HG03196 (cell line): ENCODE results near the gene ZNF484.
"Not testable (repeated sequence)": the region's sequence is repeated elsewhere in the genome, so short reads cannot be mapped to it uniquely, and the experiment has no call there.

Experiments
- ATAC-seq: cut with Tn5 transposase; IDR thresholded peaks from one replicate; pipeline ENCODE4 v1.9.1; 2021; ENCODE audit not compliant: unreplicated experiment

Gene ZNF484

DNA sequence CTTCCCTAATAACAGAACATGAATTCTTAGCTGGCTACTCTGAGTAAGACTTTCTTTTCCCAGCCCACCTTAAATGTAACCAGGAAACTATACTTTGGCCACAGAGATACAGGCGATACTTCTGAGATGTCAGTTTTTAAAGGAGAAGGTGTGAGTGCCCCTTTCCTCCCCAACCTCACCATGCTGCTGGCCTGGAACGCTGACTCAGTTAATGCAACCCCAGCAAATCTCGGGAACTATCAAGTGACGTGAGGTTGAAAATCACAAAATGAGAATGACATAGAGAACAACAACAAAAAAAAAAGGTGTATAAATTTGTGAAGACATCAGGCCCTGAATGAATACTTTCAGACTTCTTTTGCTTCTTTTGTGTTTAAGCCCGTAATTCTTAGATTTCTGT is 13.7 kb downstream of the ZNF484 start:
- ATAC-seq = no peak

- ATAC-seq = no peak
Measured at GRCh38 chr9:92860867-92861266, 17.0 kb downstream of the ZNF484 start.

GRCh38 chr9:92857236-92857635 is 20.6 kb downstream of the ZNF484 start:
- ATAC-seq = no peak

- no peak for ATAC-seq
Measured at GRCh38 chr9:92853716-92854115, 24.1 kb downstream of the ZNF484 start.

GRCh38 chr9:92850898-92851297 is 26.9 kb downstream of the ZNF484 start:
- no peak for ATAC-seq

DNA sequence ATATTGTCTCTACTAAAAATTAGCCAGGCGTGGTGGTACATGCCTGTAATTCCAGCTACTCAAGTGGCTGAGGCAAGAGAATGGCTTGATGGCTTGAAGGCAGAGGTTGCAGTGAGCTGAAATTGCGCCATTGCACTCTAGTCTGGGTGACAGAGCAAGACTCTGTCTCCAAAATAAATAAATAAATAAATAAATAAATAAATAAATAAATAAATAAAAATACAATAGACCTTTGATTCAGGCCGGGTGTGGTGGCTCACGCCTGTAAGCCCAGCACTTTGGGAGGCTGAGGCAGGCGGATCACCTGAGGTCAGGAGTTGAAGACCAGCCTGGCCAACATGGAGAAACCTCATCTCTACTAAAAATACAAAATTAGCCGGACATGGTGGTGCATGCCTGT is 29.1 kb downstream of the ZNF484 start:
- not testable (repeated sequence) for ATAC-seq

DNA sequence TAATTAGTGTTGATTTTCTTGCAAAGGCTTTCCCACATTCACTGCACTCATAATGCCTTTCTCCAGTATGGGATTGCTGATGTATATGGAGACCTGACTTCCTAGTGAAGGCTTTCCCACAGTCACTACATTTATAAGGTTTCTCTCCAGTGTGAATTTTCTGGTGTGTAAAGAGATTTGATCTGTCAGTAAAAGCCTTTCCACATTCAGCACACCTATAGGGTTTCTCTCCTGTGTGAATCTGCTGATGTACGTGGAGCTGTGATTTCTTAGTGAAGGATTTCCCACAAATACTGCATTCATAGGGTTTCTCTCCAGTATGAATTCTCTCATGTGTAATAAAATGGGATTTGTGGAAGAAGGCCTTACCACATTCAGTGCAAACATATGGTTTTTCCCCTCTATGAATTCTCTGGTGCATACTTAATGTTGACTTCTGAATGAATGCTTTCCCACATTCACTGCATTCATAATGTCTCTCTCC is 31.1 kb downstream of the ZNF484 start:
- ATAC-seq = no peak

DNA sequence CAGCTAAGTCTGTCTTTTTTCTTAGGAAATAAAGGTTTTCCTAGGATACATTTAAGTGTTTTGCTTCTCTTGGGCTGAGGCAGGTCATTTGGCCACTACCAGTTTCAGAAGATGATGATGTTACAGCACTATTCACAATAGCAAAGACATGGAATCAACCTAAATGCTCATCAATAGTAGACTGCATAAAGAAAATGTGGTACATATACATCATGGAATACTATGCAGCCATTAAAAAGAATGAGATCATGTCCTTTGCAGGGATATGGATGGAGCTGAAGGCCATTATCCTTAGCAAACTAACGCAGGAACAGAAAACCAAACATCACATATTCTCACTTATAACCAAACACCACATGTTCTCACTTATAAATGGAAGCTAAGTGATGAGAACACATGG is 39.4 kb downstream of the ZNF484 start:
- not testable (repeated sequence) for ATAC-seq

DNA sequence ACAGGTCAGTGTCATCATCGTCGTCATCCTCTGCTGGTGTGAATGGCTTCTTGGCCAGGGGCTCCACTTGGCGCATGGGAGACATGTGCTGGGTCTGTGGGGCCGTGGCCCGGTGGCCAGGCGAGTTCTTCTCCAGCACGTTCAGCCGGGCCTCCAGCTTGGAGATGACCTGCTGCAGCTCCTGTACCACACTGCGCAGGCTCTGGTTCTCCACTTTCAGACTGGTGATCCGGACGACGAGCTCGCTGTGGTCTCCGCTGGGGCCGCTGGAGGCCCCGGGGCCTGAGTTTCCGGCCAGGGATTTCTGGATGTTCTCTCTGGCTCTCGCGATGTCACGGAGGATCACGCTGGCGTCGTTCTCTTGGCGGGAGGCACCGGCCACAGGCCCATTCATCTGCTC is 40.6 kb downstream of the ZNF484 start:
- no peak for ATAC-seq

GRCh38 chr9:92829420-92829819 is 48.4 kb downstream of the ZNF484 start:
- no peak for ATAC-seq

DNA sequence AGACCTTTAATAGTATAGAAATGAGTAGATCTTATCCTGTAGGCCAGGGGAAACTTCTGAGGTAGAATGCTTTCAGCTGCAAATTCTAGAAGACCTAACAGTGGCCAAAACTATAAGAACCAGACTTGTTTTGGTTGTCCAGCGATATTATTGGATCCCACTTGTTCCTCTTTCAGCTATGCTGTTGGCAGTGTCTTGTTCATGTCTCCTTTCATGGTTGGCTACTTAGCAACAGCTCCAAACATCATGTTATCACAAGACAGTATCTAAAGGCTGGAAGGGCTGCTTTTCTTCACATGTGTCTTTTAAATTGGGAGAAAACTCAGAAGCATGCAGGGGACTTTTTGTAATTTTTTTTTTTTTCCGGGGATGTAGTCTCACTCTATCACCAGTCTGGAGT is 52.8 kb downstream of the ZNF484 start:
- ATAC-seq = not testable (repeated sequence)

GRCh38 chr9:92820964-92821363 is 56.9 kb downstream of the ZNF484 start:
- ATAC-seq = no peak

DNA sequence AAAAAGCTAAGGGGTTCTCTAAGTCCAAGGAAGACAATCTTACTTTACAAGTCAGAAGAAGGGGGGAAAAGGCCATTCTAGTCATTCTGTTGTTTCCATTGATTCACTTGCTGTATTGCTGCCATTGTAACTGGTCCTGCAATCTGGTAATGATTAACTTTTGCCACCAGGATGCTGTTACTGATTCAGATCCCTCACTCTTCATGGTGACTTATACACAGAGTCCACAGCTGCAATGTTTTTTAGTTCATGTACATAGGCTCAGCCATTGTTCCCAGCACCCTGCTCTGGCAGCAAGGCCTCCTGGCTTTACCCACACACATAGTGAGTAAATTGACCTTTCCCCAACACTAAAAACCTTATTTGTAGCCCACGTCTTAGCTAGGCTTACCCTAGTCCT is 57.9 kb downstream of the ZNF484 start:
- not testable (repeated sequence) for ATAC-seq

DNA sequence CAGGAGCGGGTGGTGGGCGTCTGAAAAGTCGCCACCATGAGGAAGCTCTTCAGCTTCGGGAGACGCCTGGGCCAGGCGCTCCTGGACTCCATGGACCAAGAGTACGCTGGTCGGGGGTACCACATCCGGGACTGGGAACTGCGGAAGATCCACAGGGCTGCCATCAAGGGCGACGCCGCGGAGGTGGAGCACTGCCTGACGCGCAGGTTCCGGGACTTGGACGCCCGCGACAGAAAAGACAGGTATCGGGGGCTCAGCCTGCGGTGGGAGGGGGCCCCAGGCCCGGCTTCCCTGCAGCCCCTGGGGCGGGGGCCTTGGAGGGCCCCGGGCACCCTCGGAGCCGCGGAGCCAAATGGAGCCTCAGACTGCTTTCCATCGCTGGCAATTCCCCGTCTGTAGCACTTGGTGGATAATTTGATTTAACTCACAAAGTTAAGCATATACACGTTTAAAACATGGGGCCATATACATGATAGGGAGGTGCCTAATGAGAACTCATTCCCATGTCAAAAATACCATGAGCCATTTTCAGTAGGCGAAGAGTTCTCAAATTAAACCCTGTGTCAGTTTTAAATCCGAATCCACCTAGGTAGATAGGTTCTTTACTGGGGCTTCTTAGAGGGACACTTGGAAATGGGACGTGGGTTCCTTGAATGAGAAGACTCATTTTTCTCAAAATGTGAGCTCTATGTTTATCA is 68.1 kb downstream of the ZNF484 start:
- ATAC-seq = not testable (repeated sequence)

GRCh38 chr9:92808726-92809451 is 68.9 kb downstream of the ZNF484 start:
- ATAC-seq = no peak

DNA sequence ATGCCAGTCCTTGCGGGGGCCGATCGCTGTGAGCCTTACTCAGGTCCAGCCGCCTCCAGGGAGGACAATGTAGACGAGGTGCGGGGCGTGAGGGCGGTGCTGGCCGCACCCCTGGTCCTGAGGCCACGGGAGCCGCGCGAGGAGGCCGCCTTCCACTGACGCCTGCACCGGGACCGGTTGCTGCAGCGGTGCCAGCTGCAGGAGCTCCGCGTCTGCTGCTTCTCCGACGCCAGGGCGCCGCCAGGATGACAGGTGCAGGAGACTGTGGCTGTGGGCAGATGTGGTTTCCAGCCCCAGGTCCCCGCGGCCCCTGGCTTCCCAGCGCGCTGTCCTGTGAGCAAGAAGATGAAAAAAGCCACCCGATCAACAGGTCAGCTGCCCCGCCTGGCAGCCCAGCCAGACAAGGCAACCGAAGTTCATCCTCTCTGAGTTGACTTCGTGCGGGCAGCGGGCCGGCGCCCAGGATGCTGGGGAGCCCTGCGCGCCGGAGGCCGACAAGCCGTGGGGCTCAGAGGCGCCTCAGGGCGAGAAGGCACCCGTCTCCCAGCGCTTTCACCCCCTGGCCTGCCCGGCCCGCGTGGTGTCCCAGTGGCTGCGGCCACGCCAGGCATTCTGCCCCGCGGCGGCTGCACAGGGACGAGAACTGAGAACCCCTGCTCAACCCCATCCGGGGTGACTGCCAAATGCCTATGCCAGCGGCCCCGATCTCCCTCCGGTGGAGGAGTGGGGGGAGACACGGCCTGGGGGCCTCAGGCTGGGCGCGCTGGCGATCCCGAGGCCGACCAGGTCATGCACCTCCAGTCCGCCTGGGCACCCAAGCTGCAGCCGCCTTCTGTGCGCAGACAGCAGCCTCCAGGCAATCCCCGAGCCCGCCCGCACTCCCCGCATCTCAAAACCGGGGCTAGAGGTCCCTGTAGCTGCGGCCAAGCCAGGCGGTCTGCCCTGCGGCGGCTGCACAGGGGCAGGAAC is 69.8 kb downstream of the ZNF484 start:
- ATAC-seq = no peak

DNA sequence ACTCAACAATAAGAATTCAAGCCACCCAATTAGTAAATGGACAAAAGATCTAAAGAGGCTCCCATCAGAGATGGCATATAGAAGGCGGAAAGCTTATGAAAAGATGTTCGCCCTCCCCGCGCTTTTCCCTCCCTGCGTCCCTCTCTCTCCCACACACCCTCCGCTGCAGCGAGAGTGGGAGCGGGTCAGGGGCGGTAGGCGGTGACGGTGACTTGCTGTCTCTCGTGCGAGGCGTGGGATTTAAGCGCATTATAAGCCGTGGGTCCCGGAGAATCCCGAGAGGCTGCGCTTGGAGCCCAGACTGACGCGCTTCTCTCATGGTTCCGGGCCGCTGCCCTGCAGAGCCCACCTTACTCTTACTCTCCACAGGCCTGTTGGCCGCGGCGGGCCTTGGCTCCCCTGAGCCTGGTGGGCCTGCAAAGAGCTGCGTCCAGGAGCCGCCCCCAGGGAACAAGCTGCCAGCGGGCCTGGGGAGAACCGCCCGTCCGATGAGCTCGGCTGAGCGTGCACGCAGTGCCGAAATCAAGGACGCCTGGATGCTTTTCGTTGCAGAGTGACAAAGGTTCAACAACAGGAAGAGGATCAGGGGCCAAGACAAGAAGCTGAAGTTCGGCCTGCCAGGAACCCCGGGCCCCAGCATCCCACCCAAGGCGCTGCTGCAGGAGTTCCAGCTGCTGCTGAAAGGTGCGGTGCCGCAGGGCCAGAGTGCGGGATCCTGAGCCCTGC is 70.6 kb downstream of the ZNF484 start:
- no peak for ATAC-seq

DNA sequence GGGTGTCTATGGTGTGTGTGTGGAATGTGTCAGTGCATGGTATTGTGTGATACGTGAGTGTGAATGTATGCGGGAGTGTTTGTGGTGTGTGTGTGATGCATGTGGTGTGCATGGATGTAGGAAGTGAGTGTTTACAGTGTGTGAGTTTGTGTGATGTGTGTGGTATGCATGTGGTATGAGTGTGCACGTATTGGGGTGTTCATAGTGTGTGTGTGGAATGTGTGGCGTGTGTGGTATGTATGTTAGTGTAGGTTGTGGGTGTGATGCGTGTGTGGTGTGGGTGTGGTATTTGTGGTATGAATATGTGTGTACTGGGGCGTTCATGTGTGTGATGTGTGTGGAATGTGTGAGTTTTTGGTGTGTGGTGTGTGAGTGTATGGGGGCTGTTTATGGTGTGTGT is 73.1 kb downstream of the ZNF484 start:
- no peak for ATAC-seq

DNA sequence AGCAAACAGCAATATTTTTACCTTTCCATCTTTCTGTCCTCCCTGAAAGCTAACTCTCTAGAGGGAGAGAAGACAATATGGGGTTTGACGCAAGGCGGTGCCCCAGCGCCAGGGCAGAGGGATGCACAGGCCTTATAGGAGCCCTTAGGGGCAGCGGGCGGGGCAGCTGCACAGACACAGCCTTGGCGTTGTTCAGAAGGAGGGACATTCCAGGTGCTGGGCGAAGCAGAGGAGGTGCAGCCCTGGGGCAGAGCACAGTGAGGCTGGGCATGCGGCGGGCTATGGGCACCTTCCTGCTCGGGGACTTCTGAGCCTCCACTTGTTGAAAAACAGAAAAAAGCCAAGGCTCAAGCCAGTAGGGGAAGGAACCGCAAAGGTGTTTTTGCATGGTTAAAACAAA is 79.5 kb downstream of the ZNF484 start:
- ATAC-seq = no peak

DNA sequence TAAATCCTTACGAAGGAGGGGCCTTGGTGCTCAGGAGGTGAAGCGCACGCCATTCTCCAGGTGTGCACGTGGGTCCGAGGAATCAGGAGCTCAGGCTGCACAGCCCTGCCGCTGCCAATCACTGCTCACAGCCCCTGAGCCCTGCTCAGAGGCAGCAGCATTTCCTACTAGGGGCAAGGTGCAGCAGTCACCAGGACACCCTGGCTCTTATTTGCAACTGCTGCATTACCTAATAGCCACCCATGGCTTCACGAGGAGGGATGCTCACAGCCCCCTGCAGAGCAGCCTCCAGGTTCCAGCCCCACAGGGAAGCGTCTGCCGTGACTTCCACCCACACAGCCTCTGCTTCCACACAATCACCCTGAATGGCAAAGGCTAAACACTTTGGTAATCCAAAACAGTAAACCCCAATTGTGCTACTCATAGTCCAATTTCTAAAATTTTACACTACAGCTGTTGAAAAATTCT is 81.5 kb downstream of the ZNF484 start:
- not testable (repeated sequence) for ATAC-seq
